K562 (cell line): ENCODE results near the gene PITRM1. TPM values are rescaled to one million over a fixed set of nuclear protein-coding genes. Genes with fewer than 3 reads are reported as not detected.

ENCODE experiments used
- ATF3 ChIP-seq, 2 experiments: fragments of 450-650 bp in 1 of 2; sonication (generic) in 1 of 2; formaldehyde crosslinking in 1 of 2; IDR thresholded peaks in 1 of 2; conservative IDR thresholded peaks in 1 of 2; 2 replicates each; pipeline versions ENCODE4 v1.6.1 to v1.8.1; 2016 to 2023; ENCODE audit warnings: mild to moderate bottlenecking in 2 of 2, moderate library complexity in 2 of 2, inconsistent platforms in 1 of 2, missing genetic modification reagents in 1 of 2
- BDP1 ChIP-seq: IDR thresholded peaks from 3 replicates; pipeline ENCODE4 v1.6.1; 2011; ENCODE audit not compliant: insufficient read length, insufficient read depth
- C11orf30 ChIP-seq: fragments of 450-650 bp; IDR thresholded peaks from 2 replicates; pipeline ENCODE4 v1.6.1; 2016; ENCODE audit warnings: low read depth, mild to moderate bottlenecking
- FOXJ2 ChIP-seq: fragments of 200-800 bp; sonication (Bioruptor generic); IDR thresholded peaks from 2 replicates; pipeline ENCODE4 v1.6.1; 2016; ENCODE audit warnings: missing genetic modification characterization, missing compliant biosample characterization
- KAT7 ChIP-seq: sonication (generic); formaldehyde crosslinking; IDR thresholded peaks from 2 replicates; pipeline ENCODE4 v1.8.0; 2022; ENCODE audit warnings: missing genetic modification reagents, mild to moderate bottlenecking, borderline replicate concordance
- LARP7 ChIP-seq: fragments of 450-650 bp; IDR thresholded peaks from 2 replicates; pipeline ENCODE4 v1.6.1; 2016
- NFRKB ChIP-seq: fragments of 450-650 bp; IDR thresholded peaks from 2 replicates; pipeline ENCODE4 v1.6.1; 2016; ENCODE audit warnings: low read depth
- RBFOX2 ChIP-seq: fragments of 200-400 bp; formaldehyde crosslinking; IDR thresholded peaks from 2 replicates; pipeline ENCODE4 v1.6.1; 2017; ENCODE audit warnings: low read depth, mild to moderate bottlenecking, low read length, moderate library complexity
- RBM15 ChIP-seq: fragments of 200-400 bp; formaldehyde crosslinking; IDR thresholded peaks from 2 replicates; pipeline ENCODE4 v1.6.1; 2018; ENCODE audit warnings: mild to moderate bottlenecking, low read length, moderate library complexity; ENCODE audit not compliant: insufficient read depth
- RFX7 ChIP-seq: fragments of 250-450 bp; sonication (Bioruptor Pico); IDR thresholded peaks from 2 replicates; pipeline ENCODE4 v1.5.1; 2021; ENCODE audit warnings: mild to moderate bottlenecking
- SMARCC2 ChIP-seq: fragments of 450-650 bp; IDR thresholded peaks from 2 replicates; pipeline ENCODE4 v1.6.1; 2017; ENCODE audit warnings: antibody characterized with exemption, moderate library complexity, mild to moderate bottlenecking, low read depth
- SOX6 ChIP-seq: fragments of 450-650 bp; IDR thresholded peaks from 2 replicates; pipeline ENCODE4 v1.6.1; 2014; ENCODE audit warnings: mild to moderate bottlenecking
- TCF7L2 ChIP-seq: fragments of 150-350 bp; IDR thresholded peaks from 2 replicates; pipeline ENCODE4 v1.6.1; 2016; ENCODE audit warnings: low read depth, mild to moderate bottlenecking, low read length, moderate library complexity
- ZBTB49 ChIP-seq: sonication (generic); formaldehyde crosslinking; IDR thresholded peaks from 2 replicates; pipeline ENCODE4 v1.8.0; 2022; ENCODE audit warnings: missing genetic modification reagents, mild to moderate bottlenecking, borderline replicate concordance
- polyA plus RNA-seq, 8 experiments: library from polyadenylated mRNA; depleted of rRNA in 4 of 8; stranded (reverse) in 5 of 8; unstranded in 3 of 8; fragments of >200 nt; fragmentation: Nextera tagmentation in 2 of 8; fragmentation: Illumina TruSeq in 1 of 8; extraction: Ambion mirVana in 2 of 8; extraction: Trizol in 1 of 8; gene quantifications; 2 replicates each; pipeline versions ENCODE4 v1.2.1 to v1.2.3, GENCODE V29; 2011 to 2014; ENCODE audit warnings: inconsistent platforms in 1 of 8, missing spikeins in 1 of 8
- total RNA-seq, 7 experiments: library from RNA; depleted of rRNA in 6 of 7; stranded (reverse); fragments of >200 nt in 6 of 7; fragmentation: Illumina TruSeq in 2 of 7; extraction: Trizol in 2 of 7; gene quantifications; 2 replicates each; pipeline versions ENCODE4 v1.2.1 to v1.2.3, GENCODE V29; 2011 to 2021; ENCODE audit warnings: low replicate concordance in 1 of 7
- TF ChIP-seq, protein P1 (sequence below): fragments of 250-450 bp; sonication (Bioruptor Pico); IDR thresholded peaks from 2 replicates; pipeline ENCODE4 v1.5.0; 2021
- TF ChIP-seq, protein P2 (sequence below), 3 experiments: fragments of 200-800 bp in 1 of 3; sonication (Bioruptor generic) in 1 of 3; sonication (generic) in 1 of 3; formaldehyde crosslinking in 1 of 3; IDR thresholded peaks; 2 replicates each; pipeline versions ENCODE4 v1.6.1 to v1.8.0; 2016 to 2022; ENCODE audit warnings: mild to moderate bottlenecking in 2 of 3, missing compliant biosample characterization in 2 of 3, missing genetic modification characterization in 2 of 3, missing genetic modification reagents in 1 of 3
- TF ChIP-seq, protein P3 (sequence below): fragments of 200-400 bp; formaldehyde crosslinking; IDR thresholded peaks from 2 replicates; pipeline ENCODE4 v1.6.1; 2017; ENCODE audit warnings: mild to moderate bottlenecking, low read depth, low read length, moderate library complexity

The PITRM1 gene
- total and polyA plus RNA-seq, 9 of the 15 experiments (the other 6 are each of a cell fraction or from before 2014, with no cell fraction given) = 21.1 to 70.4 (median 39.7) TPM

- TF ChIP-seq RBFOX2 (peak; percentile 45; the same call in 1 of the 2 replicates), RFX7 (CRISPR knock-in tag) (no peak), C11orf30 (peak; percentile 95), ATF3 (IDR thresholded peaks at IDR 0.05) (peak; percentile 97), ATF3 (CRISPR knock-in tag; conservative IDR thresholded peaks at IDR 0.05) (peak; percentile 86; the same call in 1 of the 2 replicates), KAT7 (CRISPR knock-in tag) (no peak), NFRKB (peak; percentile 75), SOX6 (0 out of 2 replicates have a peak, but pooled peaks have one; percentile 47), LARP7 (no peak), RBM15 (no peak), SMARCC2 (peak; percentile 97), FOXJ2 (tag) (no peak; the same call in 1 of the 2 replicates), BDP1 (no peak), TCF7L2 (no peak), ZBTB49 (CRISPR knock-in tag) (no peak)
- TF ChIP-seq, protein P1, sequence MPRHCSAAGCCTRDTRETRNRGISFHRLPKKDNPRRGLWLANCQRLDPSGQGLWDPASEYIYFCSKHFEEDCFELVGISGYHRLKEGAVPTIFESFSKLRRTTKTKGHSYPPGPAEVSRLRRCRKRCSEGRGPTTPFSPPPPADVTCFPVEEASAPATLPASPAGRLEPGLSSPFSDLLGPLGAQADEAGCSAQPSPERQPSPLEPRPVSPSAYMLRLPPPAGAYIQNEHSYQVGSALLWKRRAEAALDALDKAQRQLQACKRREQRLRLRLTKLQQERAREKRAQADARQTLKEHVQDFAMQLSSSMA (CRISPR knock-in tag) = no peak
- TF ChIP-seq, protein P2, sequence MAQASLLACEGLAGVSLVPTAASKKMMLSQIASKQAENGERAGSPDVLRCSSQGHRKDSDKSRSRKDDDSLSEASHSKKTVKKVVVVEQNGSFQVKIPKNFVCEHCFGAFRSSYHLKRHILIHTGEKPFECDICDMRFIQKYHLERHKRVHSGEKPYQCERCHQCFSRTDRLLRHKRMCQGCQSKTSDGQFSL (CRISPR knock-in tag; IDR thresholded peaks at IDR 0.05) = no peak
- TF ChIP-seq, protein P2 (tag; IDR thresholded peaks at IDR 0.05) = no peak
- TF ChIP-seq, protein P3, sequence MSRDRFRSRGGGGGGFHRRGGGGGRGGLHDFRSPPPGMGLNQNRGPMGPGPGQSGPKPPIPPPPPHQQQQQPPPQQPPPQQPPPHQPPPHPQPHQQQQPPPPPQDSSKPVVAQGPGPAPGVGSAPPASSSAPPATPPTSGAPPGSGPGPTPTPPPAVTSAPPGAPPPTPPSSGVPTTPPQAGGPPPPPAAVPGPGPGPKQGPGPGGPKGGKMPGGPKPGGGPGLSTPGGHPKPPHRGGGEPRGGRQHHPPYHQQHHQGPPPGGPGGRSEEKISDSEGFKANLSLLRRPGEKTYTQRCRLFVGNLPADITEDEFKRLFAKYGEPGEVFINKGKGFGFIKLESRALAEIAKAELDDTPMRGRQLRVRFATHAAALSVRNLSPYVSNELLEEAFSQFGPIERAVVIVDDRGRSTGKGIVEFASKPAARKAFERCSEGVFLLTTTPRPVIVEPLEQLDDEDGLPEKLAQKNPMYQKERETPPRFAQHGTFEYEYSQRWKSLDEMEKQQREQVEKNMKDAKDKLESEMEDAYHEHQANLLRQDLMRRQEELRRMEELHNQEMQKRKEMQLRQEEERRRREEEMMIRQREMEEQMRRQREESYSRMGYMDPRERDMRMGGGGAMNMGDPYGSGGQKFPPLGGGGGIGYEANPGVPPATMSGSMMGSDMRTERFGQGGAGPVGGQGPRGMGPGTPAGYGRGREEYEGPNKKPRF = no peak
Observed at GRCh38 chr10:3095373-3096139, 77.0 kb downstream of the PITRM1 start (continued).
